Sigmoid colon (tissue), 4 donors: ENCODE measurements around the gene BANK1.

ENCODE experiments used
- POLR2A ChIP-seq, 2 donors: fragments of 450-650 bp; IDR thresholded peaks; one replicate each; pipeline ENCODE4 v1.6.1; 2016; ENCODE audit warnings: antibody characterized with exemption in 2 of 2, mild to moderate bottlenecking in 2 of 2, moderate library complexity in 2 of 2
- POLR2AphosphoS5 ChIP-seq, 4 donors: sonication (generic); formaldehyde crosslinking; IDR thresholded peaks; one replicate each; pipeline ENCODE4 v1.6.1; 2017; ENCODE audit warnings: antibody characterized with exemption in 4 of 4
- TF ChIP-seq, protein P1 (sequence below), 4 experiments: fragments of 450-650 bp in 3 of 4; fragments of 200-600 bp in 1 of 4; IDR thresholded peaks; one replicate each; pipeline ENCODE4 v1.5.1; 2016 to 2019; ENCODE audit warnings: antibody characterized with exemption in 4 of 4, mild to moderate bottlenecking in 3 of 4, moderate library complexity in 2 of 4

DNA sequence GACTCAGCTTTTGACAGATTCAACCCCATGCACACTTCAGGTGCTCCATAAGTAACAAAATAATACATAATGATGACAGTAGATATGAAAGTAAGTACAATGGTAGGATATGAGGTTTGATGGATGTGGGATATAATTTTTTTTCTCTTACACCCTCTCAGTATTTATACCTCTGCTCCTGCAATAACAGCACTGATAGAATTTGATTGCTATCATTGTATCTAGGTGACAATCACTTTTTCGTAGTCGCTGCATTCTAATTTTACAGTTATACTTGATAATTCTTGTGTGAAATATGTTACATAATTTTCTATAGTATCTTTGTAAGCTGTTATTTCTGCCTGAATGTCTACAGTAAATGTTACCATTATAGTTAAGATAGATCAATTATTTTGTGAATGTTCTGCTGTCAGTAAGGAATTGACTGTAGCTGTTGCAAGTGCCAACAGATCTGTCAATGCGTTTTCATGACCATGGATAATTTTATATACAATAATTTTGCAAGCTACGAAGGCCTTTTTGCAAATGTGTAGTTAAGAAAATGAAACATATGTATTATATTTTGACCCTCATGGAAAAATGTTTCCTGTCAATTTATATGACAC, 128.9 kb downstream of the BANK1 start:
- TF ChIP-seq, protein P1, sequence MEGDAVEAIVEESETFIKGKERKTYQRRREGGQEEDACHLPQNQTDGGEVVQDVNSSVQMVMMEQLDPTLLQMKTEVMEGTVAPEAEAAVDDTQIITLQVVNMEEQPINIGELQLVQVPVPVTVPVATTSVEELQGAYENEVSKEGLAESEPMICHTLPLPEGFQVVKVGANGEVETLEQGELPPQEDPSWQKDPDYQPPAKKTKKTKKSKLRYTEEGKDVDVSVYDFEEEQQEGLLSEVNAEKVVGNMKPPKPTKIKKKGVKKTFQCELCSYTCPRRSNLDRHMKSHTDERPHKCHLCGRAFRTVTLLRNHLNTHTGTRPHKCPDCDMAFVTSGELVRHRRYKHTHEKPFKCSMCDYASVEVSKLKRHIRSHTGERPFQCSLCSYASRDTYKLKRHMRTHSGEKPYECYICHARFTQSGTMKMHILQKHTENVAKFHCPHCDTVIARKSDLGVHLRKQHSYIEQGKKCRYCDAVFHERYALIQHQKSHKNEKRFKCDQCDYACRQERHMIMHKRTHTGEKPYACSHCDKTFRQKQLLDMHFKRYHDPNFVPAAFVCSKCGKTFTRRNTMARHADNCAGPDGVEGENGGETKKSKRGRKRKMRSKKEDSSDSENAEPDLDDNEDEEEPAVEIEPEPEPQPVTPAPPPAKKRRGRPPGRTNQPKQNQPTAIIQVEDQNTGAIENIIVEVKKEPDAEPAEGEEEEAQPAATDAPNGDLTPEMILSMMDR (IDR thresholded peaks at IDR 0.05): no peak
- TF ChIP-seq POLR2AphosphoS5 (IDR thresholded peaks at IDR 0.05) (no peak), POLR2A (IDR thresholded peaks at IDR 0.05) (no peak)
